Smooth muscle cell (in vitro differentiated cells): Measurements from ENCODE around the gene CAPG. TPM values are rescaled to one million over a fixed set of nuclear protein-coding genes. Genes with fewer than 3 reads are reported as not detected.

Experiments
- DNase-seq: peaks from one replicate; lab custom pipeline; 2025; ENCODE audit not compliant: unreplicated experiment; lab: John Stamatoyannopoulos, UW
- H2AFZ ChIP-seq: fragments of 200-600 bp; sonication (generic); 2 replicates; pipeline ENCODE4 v1.6.0; 2016; ENCODE audit warnings: antibody characterized with exemption, low read depth, mild to moderate bottlenecking
- H3F3A ChIP-seq: fragments of 200-600 bp; sonication (generic); 2 replicates; pipeline ENCODE4 v1.6.0; 2017; ENCODE audit warnings: antibody characterized with exemption, low read depth
- H3K27ac ChIP-seq: fragments of 200-600 bp; sonication (generic); 2 replicates; pipeline ENCODE4 v1.5.1; 2016; ENCODE audit warnings: low read depth, mild to moderate bottlenecking
- H3K27me3 ChIP-seq: fragments of 200-600 bp; sonication (generic); 2 replicates; pipeline ENCODE4 v1.6.1; 2016; ENCODE audit warnings: low read depth, mild to moderate bottlenecking
- H3K36me3 ChIP-seq: fragments of 200-600 bp; sonication (generic); 2 replicates; pipeline ENCODE4 v1.5.1; 2016; ENCODE audit warnings: low read depth
- H3K4me1 ChIP-seq: fragments of 200-600 bp; sonication (generic); 2 replicates; pipeline ENCODE4 v1.5.1; 2016; ENCODE audit warnings: low read depth
- H3K4me2 ChIP-seq: fragments of 200-600 bp; sonication (generic); 2 replicates; pipeline ENCODE4 v1.6.0; 2016; ENCODE audit warnings: mild to moderate bottlenecking
- H3K4me3 ChIP-seq: fragments of 200-600 bp; sonication (generic); 2 replicates; pipeline ENCODE4 v1.5.1; 2016; ENCODE audit warnings: mild to moderate bottlenecking
- H3K79me2 ChIP-seq: fragments of 200-600 bp; sonication (generic); 2 replicates; pipeline ENCODE4 v1.6.0; 2016; ENCODE audit warnings: low read depth, mild to moderate bottlenecking
- H3K9ac ChIP-seq: fragments of 200-600 bp; sonication (generic); 2 replicates; pipeline ENCODE4 v1.6.0; 2016; ENCODE audit warnings: low read depth
- H3K9me3 ChIP-seq: fragments of 200-600 bp; sonication (generic); replicated peaks from 2 replicates; pipeline ENCODE4 v1.5.1; 2016; ENCODE audit warnings: low read depth
- H4K20me1 ChIP-seq: fragments of 200-600 bp; sonication (generic); 2 replicates; pipeline ENCODE4 v1.6.0; 2016; ENCODE audit warnings: low read depth
- WGBS: methylation state at CpG from one replicate; pipeline ENCODE4 v1.1.7; 2016; ENCODE audit warnings: low lambda C conversion rate; 5-methylcytosine and 5-hydroxymethylcytosine counted together
- polyA plus RNA-seq: library from polyadenylated mRNA; unstranded; fragments of >200 nt; fragmentation: Nextera tagmentation; extraction: Ambion mirVana; gene quantifications from 2 replicates; pipeline ENCODE4 v1.2.1, GENCODE V29; 2016
- total RNA-seq: library from RNA; depleted of rRNA; stranded (reverse); fragments of >200 nt; gene quantifications from 2 replicates; pipeline ENCODE4 v1.2.3, GENCODE V29; 2014
- TF ChIP-seq, protein P1 (sequence below): fragments of 200-600 bp; sonication (generic); IDR thresholded peaks from 2 replicates; pipeline ENCODE4 v1.5.1; 2017; ENCODE audit warnings: borderline replicate concordance, mild to moderate bottlenecking, antibody characterized with exemption; ENCODE audit not compliant: insufficient read depth, poor library complexity, severe bottlenecking

CAPG gene
- total and polyA plus RNA-seq, 2 experiments from 2014 or later = 51.6 to 96.2 TPM

DNA sequence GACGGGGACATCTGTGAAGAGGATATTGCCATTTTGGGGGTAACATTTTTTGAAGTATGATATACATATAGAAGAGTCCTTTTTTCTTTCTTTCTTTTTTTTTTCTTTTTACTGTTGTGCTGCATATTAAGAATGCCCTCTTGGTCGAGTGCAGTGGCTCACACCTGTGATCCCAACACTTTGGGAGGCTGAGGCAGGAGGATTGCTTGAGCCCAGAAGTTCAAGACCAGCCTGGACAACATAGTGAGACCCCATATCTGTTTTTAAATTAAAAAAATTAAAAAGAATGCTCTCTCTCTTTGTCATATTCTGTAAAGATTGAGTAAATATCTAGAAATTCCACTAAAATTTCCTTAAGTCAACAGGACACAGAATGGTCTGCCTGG, 11.9 kb upstream of the CAPG start:
- no peak overlapping the region for H2AFZ ChIP-seq
- no peak overlapping the region for H3K4me2 ChIP-seq
- no peaks in the 10 kb centered on the region for H3K27me3 ChIP-seq
- 93% methylated on average over 2 of the region's 2 CpGs for WGBS
- H3K36me3 ChIP-seq = no peaks in the 10 kb centered on the region
- H3K4me1 ChIP-seq = peaks cover 10% of the 10 kb centered on the region
- peaks cover 3% of the 10 kb centered on the region for H3F3A ChIP-seq
- H3K79me2 ChIP-seq = no peaks in the 10 kb centered on the region
- H3K9ac ChIP-seq = no peak overlapping the region
- no peak overlapping the region for H3K27ac ChIP-seq
- no peak overlapping the region for H3K4me3 ChIP-seq
- no peaks in the 10 kb centered on the region for H4K20me1 ChIP-seq
- no peak for DNase-seq
- no peaks in the 10 kb centered on the region for H3K9me3 ChIP-seq
- TF ChIP-seq, protein P1, sequence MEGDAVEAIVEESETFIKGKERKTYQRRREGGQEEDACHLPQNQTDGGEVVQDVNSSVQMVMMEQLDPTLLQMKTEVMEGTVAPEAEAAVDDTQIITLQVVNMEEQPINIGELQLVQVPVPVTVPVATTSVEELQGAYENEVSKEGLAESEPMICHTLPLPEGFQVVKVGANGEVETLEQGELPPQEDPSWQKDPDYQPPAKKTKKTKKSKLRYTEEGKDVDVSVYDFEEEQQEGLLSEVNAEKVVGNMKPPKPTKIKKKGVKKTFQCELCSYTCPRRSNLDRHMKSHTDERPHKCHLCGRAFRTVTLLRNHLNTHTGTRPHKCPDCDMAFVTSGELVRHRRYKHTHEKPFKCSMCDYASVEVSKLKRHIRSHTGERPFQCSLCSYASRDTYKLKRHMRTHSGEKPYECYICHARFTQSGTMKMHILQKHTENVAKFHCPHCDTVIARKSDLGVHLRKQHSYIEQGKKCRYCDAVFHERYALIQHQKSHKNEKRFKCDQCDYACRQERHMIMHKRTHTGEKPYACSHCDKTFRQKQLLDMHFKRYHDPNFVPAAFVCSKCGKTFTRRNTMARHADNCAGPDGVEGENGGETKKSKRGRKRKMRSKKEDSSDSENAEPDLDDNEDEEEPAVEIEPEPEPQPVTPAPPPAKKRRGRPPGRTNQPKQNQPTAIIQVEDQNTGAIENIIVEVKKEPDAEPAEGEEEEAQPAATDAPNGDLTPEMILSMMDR = no peak

DNA sequence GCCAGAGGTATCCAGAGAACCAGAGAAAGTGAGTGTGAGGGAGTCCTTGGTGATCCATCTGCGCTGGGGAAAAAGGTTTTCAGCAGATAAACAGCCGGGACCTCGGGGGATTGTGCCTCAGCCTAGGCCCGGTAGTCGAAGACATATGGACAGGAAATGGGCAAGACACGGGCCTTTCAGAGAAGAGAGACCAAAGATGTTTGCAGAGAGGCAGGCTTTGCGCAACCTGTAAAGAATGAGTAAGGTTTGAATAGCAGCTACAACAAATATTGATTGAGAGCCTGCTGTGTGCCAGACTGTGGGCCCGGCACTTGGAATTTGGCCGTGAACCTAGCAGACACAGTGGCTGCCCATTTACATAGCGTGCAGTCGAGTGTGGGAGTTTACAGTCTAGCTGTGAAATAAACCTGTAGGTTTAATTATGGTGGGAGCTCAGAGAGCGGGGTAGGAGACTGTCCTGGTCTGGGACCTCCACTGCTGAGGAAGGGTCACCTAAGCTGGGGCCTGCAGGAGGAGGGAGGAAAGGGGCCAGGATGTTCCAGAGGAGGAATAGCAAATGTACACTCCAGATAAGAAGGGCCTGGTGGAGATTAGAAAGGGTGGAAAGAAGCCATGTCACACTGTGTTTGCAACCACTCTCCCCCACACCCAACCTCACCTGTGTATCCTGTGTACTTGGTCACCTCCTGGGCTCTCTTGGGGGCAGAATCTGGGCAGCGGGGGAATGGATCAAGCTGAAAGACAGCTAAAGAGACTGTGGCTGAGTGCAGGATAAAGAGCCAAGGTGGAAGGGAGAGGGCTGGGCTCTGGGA, 11.3 kb upstream of the CAPG start:
- Histone ChIP-seq H3K4me2 (peak overlapping the region; percentile 78), H3K4me3 (no peak overlapping the region), H3K27ac (peak overlapping the region; percentile 50), H4K20me1 (no peaks in the 10 kb centered on the region), H2AFZ (peak overlapping the region; percentile 81), H3K36me3 (no peaks in the 10 kb centered on the region), H3K79me2 (no peaks in the 10 kb centered on the region), H3K9me3 (no peaks in the 10 kb centered on the region), H3F3A (peaks cover 3% of the 10 kb centered on the region), H3K27me3 (no peaks in the 10 kb centered on the region), H3K9ac (peak overlapping the region; percentile 16), H3K4me1 (peaks cover 10% of the 10 kb centered on the region)
- DNase-seq = no peak
- WGBS = 57% methylated on average over 13 of the region's 13 CpGs
- TF ChIP-seq, protein P1 = no peak

DNA sequence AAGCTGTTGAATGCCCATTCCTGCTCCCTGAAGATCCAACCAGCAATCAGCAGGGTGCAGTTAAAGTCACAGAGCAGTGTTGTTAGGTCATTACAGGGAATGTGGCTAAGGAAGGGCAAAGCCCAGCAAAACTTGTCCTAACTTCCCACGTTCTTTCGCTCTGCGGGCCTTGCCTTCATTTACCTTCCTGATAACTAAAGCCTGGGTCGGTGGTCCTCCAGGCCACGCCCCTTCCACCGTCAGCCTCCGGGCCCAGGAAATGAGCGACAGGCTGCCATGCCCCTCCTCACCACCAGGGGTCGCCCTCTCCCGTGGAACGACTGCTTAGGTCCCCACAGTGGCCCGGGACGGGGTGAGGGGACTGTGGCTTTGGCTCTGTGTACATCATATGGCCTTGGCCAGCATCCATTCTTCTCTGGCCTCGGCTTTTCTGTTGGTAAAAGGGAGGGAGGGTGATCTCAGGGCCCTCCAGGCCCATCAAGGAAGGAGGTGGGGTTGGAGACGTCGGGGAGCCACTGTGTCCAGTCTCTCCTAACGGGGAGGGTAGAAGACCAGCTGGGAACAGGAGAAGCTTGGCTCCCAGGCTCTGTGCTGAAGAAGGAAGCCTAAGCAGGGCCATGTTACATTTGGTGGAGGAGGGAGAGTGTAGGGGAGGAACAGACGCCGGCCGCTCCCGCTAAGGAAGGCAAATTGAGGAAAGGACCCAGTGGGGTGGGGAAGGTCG, 10.5 kb upstream of the CAPG start:
- peak; percentile 79 for DNase-seq
- Histone ChIP-seq H3K4me3 (peak overlapping the region; percentile 17), H3K27me3 (no peaks in the 10 kb centered on the region), H3K4me2 (peak overlapping the region; percentile 78), H3K36me3 (no peaks in the 10 kb centered on the region), H2AFZ (peak overlapping the region; percentile 81), H3F3A (peaks cover 3% of the 10 kb centered on the region), H3K4me1 (peaks cover 10% of the 10 kb centered on the region), H3K9me3 (no peaks in the 10 kb centered on the region), H3K9ac (peak overlapping the region; percentile 16), H3K79me2 (no peaks in the 10 kb centered on the region), H3K27ac (peak overlapping the region; percentile 59), H4K20me1 (no peaks in the 10 kb centered on the region)
- TF ChIP-seq, protein P1 = peak; percentile 100
- 25% methylated on average over 22 of the region's 22 CpGs for WGBS
